Pancreas (tissue), 10 donors: ENCODE data around the gene AURKB. TPM values are rescaled to one million over a fixed set of nuclear protein-coding genes. Genes with fewer than 3 reads are reported as not detected.
A peak's percentile ranks its signal among the peaks of the same experiment; 100 is the strongest.

ENCODE experiments used
- ATAC-seq, 4 donors: fragments of 200-7000 bp; cut with Tn5 transposase; one replicate each; pipeline versions ENCODE4 v1.8.0 to v1.9.1; 2020; ENCODE audit warnings: mild to moderate bottlenecking in 4 of 4, moderate library complexity in 4 of 4
- DNase-seq, 6 donors: peaks; one replicate each; pipeline ENCODE4 v3.0.0-alpha.2; 2020
- FAIRE-seq: peaks from 2 replicates; lab custom pipeline; 2012; peaks lifted over from hg19 to GRCh38; lab: Jason Lieb, UNC
- H3K27ac ChIP-seq, 4 donors: fragments of 200-600 bp; sonication (generic); 1 replicate in 3 of 4; 2 replicates in 1 of 4; pipeline versions ENCODE4 v1.5.0 to v1.8.0; 2020
- H3K27me3 ChIP-seq, 4 donors: fragments of 200-600 bp; one replicate each; pipeline ENCODE4 v1.8.0; 2021
- H3K36me3 ChIP-seq, 3 donors: fragments of 200-600 bp; sonication (generic) in 1 of 3; one replicate each; pipeline versions ENCODE4 v1.5.0 to v1.8.0; 2020 to 2021
- H3K4me1 ChIP-seq, 3 donors: fragments of 200-600 bp; one replicate each; pipeline ENCODE4 v1.8.0; 2021
- H3K4me3 ChIP-seq, 4 donors: fragments of 200-600 bp; sonication (generic) in 2 of 4; one replicate each; pipeline versions ENCODE4 v1.5.0 to v1.8.0; 2020 to 2021
- H3K9me3 ChIP-seq, 4 donors: fragments of 200-600 bp; one replicate each; pipeline ENCODE4 v1.8.0; 2021
- CTCF ChIP-seq, 4 donors: fragments of 200-600 bp; sonication (generic) in 3 of 4; IDR thresholded peaks; one replicate each; pipeline versions ENCODE4 v1.5.0 to v1.8.0; 2021; ENCODE audit warnings: antibody characterized with exemption in 4 of 4
- WGBS, 2 donors: extraction: QIAGEN DNeasy Blood & Tissue Kit; methylation state at CpG; one replicate each; pipeline ENCODE4 v1.1.7; 2013; 5-methylcytosine and 5-hydroxymethylcytosine counted together
- intact Hi-C, 3 donors: fragments of 100-400 bp; cut with DNase I; formaldehyde crosslinking; loops; one replicate each; pipeline versions ENCODE4 v1.11.1 to v1.14.2; 2022
- polyA plus RNA-seq, 2 donors: library from polyadenylated mRNA; stranded (reverse); fragments of 200-250 nt; gene quantifications; one replicate each; pipeline ENCODE4 v1.2.3, GENCODE V29; 2013
- total RNA-seq, 6 donors: library from RNA; stranded (reverse); fragmentation: NEBNext Ultra II Directional in 4 of 6; extraction: Animal tissue kit (Norgen Biotek cat#: 25700) in 4 of 6; gene quantifications; one replicate each; pipeline versions ENCODE4 v1.2.1 to v1.2.4, GENCODE V29; 2021 to 2023
- donor health status: healthy with polysubstance abuse.
- donor health status: DM: no; HTN: no; CAD: no; lungs with moderate emphysema.
- donor health status: DM: no; HTN: no; CAD: no.
- donor health status: control.
- donor health status: control.
- donor health status: Bipolar disorder and iron deficiency.
- donor health status: DM: yes; HTN: yes; CAD: no.
- donor health status: DM: no; HTN: no; CAD: no.
- donor health status: DM: no; HTN: no; CAD: no.
- donor health status: DM: yes; HTN: yes; CAD: no.

The AURKB gene
- total and polyA plus RNA-seq, 8 donors, result 0.40 to 2.0 (median 0.72) TPM; not detected in 3

DNA sequence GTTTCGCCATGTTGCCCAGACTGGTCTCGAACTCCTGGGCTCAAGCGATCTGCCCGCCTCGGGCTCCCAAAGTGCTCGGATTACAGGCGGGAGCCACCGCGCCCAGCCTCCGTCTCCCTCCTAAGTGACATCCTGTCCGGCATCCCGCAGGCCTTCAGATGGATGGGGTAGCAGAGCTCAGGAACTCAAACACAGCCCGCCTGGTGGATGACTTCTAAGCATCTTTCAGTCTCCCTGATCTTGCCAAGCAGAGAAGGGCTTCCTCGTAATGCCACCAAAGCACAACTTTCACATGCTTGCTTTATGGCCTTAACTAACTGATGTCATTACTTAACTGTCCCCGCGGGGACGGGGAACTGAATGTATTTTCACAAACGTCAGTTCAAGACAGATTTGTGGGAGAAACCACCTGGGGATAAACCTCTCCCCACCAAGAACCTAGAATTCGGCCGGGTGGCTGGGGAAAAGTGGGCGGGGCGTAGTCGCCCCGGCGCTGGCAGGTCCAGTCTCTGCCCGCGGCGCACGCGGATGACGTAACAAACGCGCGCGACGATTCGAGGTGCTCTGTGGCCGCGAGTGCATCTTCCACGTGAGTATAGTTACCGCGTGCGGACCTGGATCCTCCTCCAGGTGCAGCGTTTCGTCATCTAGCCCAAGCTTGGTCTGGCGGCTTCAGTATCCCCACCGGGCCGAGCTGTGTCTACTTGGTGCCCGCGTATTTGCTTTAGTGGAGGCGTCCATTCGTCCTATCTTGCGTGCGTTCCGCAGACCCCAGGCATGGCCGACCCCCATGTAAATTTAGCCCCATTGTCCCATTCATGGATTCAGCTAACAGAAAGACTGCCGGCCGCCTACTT lies 38.6 kb upstream of the AURKB start, which contains the start of gene PFAS:
Gene PFAS, plus strand, starts transcription at position 539 of the 857 bp plus-strand sequence. CDS start 4,649 bp downstream, outside the sequence.
- TF ChIP-seq CTCF (IDR thresholded peaks at IDR 0.05), result no peak
- DNase-seq, result peak; percentile 93 to 99 (median 96)
- intact Hi-C loops, result no loop called here
- Histone ChIP-seq H3K4me3 (peak within 1 kb of the TSS; percentile 45 to 75 (median 60)), H3K36me3 (no peaks in the 10 kb centered on the region), H3K27ac (peak within 1 kb of the TSS; percentile 93 to 99 (median 98)), H3K27me3 (no peaks in the 10 kb centered on the region), H3K9me3 (no peaks in the 10 kb centered on the region), H3K4me1 (no peaks in the 10 kb centered on the region)
- peak; percentile 23 for FAIRE-seq
- ATAC-seq, result peak; percentile 73 to 84 (median 79)
- 0% methylated on average over 58 of the region's 58 CpGs for WGBS, 2 donors

DNA sequence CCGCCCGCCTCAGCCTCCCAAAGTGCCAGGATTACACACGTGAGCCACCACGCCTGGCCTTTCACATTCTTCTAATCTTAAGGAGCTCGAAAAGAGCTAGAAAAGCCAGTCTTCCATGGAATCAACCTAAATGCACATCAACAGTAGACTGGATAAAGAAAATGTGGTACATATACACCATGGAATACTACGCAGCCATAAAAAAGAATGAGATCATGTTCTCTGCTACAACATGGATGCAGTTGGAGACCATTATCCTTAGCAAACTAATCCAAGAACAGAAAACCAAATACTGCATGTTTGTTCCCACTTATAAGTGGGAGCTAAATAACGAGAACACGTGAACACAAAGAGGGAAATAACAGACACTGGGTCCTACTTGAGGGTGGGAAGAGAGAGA lies 34.4 kb upstream of the AURKB start:
- no peaks in the 10 kb centered on the region for H3K9me3 ChIP-seq
- H3K36me3 ChIP-seq, result no peaks in the 10 kb centered on the region
- H3K4me3 ChIP-seq, result no peak overlapping the region
- no peak for FAIRE-seq
- DNase-seq, result no peak
- WGBS, 2 donors, result 96 to 98% methylated on average over 8 of the region's 8 CpGs
- intact Hi-C loops, result no loop called here
- no peaks in the 10 kb centered on the region for H3K4me1 ChIP-seq
- TF ChIP-seq CTCF (IDR thresholded peaks at IDR 0.05), result no peak
- no peaks in the 10 kb centered on the region for H3K27me3 ChIP-seq
- no peak overlapping the region for H3K27ac ChIP-seq
- no peak for ATAC-seq

- no peak for FAIRE-seq
- no peak for DNase-seq
- ATAC-seq, result no peak
Measured at GRCh38 chr17:8243827-8244226, 33.5 kb upstream of the AURKB start.

DNA sequence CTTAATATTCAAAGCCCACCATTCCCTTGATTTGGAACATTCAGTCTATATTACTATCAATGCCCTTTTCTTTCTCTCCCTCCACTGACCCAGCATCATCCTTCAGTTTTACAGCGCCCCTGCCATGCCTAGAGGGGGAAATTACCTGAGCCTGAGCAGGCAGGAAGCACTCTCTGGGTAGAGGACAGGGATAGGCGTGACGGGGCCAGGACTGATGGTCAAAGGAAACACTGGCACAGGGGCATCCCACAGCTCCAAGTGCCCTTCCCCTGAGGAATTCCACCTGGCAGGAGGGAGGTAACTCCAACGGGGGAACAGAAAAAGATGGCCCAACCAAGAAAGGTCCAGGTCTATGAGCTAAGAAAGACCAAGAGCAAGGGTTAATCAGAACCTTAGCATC lies 27.5 kb upstream of the AURKB start:
- no peak for ATAC-seq
- 84 to 86% methylated on average over 4 of the region's 4 CpGs for WGBS, 2 donors
- H3K27ac ChIP-seq, result no peak overlapping the region
- H3K27me3 ChIP-seq, result no peaks in the 10 kb centered on the region
- H3K9me3 ChIP-seq, result no peaks in the 10 kb centered on the region
- TF ChIP-seq CTCF (IDR thresholded peaks at IDR 0.05), result no peak
- H3K36me3 ChIP-seq, result peaks cover 0 to 48% (median 25%) of the 10 kb centered on the region in 3 donors
- no peak for DNase-seq
- intact Hi-C loops, result no loop called here
- H3K4me3 ChIP-seq, result no peak overlapping the region
- no peak for FAIRE-seq
- H3K4me1 ChIP-seq, result no peaks in the 10 kb centered on the region

More at GRCh38 chr17:8243827-8244226, 33.5 kb upstream of the AURKB start:
- no peaks in the 10 kb centered on the region for H3K9me3 ChIP-seq
- no peak overlapping the region for H3K4me3 ChIP-seq
- TF ChIP-seq CTCF (IDR thresholded peaks at IDR 0.05), result no peak
- H3K27me3 ChIP-seq, result no peaks in the 10 kb centered on the region
- H3K4me1 ChIP-seq, result no peaks in the 10 kb centered on the region
- 93 to 96% methylated on average over 5 of the region's 5 CpGs for WGBS, 2 donors
- intact Hi-C loops, result no loop called here
- H3K27ac ChIP-seq, result no peak overlapping the region
- no peaks in the 10 kb centered on the region for H3K36me3 ChIP-seq

GRCh38 chr17:8237175-8237574 lies 26.8 kb upstream of the AURKB start:
- DNase-seq, result no peak
- Histone ChIP-seq H3K4me1 (no peaks in the 10 kb centered on the region), H3K27me3 (no peaks in the 10 kb centered on the region), H3K4me3 (no peak overlapping the region), H3K36me3 (peaks cover 0 to 55% (median 26%) of the 10 kb centered on the region in 3 donors), H3K27ac (no peak overlapping the region), H3K9me3 (no peaks in the 10 kb centered on the region)
- ATAC-seq, result peak in 1 of 4 donors; percentile 32
- 80 to 86% methylated on average over 7 of the region's 7 CpGs for WGBS, 2 donors
- intact Hi-C loops, result no loop called here
- no peak for TF ChIP-seq CTCF (IDR thresholded peaks at IDR 0.05)
- no peak for FAIRE-seq
